NCI-H187 treated with DMSO at 0.1 percent for 48 hours (cell line): ENCODE measurements around the gene DNAI4.
"Not testable (repeated sequence)": the region's sequence is repeated elsewhere in the genome, so short reads cannot be mapped to it uniquely, and the experiment has no call there.

Source experiments
- DNase-seq: peaks from one replicate; lab custom pipeline; 2025; lab: John Stamatoyannopoulos, UW

Gene DNAI4

DNA sequence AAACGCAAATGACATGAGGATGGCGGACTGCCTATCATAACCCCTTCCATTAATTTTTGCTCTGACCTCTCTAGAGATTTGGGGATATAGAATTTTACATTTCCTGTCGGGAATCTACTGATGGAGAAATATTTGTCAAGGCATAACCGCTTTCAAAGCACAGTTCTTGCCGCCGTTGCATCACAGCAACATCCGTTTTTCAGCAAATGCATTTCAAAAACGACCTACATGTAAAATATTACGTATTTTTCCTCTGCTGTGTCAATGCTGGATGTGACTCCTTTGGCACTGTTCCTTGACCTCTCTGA is 5.0 kb upstream of the DNAI4 start:
- DNase-seq = no peak

DNA sequence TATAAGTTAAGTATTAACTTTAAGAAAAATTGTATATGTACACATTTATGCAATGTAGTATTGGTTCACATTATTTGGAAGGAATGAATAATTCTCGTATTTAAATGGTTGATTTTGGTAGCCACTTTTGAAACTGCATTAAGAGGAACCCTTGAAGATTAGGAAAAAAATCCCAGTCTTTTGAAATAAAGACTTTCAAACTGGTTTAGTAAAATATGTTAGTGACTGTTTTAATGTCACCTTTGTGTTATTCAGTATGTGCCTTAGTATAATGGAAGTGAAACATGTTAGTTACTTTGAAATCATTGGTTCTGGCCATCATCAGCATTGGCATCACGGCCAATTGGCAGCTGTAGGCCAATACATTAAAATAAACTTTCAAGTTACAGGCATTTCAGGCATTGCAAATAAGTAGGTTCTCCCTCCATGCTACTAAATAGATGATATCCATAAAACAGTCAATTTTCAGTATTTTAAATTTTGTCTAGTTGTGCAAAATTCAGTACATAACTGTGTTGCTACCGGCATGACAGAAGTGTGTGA is 4.6 kb upstream of the DNAI4 start:
- no peak for DNase-seq

DNA sequence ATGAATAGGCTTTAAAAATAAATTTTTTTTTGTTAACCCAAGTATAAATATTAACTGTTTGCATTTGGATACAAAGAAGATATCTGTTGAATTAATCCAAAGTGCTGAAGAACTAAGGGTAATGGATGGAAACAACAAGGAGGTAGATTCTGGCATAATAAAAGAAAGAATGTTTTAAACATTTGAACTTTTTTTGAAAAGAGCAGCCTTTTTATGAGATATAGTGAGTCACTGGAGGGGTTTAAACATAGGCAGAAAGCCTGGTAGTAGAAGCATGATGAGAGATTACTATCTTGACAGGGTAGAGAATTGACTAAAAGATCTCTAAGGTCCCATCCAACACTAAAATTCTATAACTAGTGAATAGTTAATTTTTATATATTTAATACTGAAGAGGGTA is 2.9 kb upstream of the DNAI4 start:
- no peak for DNase-seq

DNA sequence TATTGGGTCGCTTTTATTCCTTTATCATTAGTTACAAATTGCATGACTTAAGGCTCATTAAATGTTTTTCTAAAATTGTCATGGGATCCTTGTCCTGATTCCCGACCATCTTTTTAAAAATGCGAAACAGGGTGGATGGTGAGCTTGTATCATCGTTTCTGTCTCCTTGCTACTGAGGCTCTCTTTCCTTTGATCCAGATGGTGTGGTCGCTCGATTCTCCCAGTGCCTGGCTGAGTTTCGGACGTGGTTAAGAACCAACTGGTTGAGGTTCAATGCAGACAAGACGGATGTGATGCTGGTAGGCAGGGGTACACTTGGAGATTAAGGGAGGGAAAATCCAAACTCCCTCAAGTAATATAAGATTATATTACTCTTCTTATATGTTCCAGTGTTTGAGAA is 1.3 kb upstream of the DNAI4 start:
- DNase-seq = no peak

DNA sequence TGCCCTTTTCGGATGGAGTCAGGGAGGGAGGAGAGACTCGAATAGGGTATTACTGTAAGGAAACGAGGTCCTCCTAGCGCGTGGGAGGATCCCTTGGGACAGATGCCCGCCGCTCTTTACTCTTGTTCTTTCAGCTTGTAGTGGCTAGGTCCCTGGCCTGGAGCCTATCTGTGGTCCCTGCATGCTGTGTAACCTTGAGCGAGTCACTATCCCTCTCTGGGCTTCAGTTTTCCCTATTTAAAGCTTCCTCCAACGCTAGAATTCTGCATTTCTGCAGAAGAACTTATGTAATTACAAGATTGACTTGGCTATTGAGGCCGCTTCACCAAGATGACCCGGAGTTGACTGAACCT is 878 bp upstream of the DNAI4 start:
- DNase-seq = no peak

DNA sequence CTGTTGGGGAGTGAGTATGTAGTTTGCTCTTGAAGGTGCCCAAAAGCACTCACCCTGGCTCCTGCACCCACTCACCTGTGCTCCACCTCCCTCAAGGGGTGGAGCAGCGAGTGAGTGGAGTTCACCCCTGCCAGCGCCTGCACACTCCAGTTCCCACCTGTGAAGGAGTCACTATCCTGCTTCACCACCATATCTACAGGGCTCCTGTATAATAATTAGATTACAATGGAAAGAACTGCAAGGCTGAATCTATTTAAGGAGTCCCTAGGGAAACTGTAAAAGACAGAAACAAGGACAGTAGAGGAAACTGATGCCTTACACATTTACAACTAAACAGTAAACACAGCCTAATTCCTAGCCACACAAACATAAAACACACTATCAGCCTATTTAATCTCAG is 4.1 kb downstream of the DNAI4 start:
- DNase-seq = no peak

DNA sequence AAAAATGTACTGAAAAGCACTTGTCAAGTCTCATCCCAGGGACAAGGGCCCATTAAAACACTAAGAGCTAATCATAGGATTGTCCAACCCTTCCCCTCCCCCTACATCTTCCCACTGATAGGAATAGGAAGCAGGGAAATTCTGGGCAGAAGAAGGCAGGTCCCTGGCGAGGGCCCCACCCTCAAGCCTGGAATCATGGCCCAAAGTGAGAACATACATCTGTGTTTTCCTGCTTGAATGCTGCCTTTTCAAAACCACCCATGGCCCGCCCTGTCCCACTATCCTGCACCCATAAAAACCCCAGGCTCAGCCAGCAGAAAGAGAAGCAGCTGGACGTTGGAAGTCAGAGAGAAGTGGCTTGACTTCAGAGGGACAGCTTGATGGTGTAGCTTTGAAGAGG is 4.8 kb downstream of the DNAI4 start:
- no peak for DNase-seq

DNA sequence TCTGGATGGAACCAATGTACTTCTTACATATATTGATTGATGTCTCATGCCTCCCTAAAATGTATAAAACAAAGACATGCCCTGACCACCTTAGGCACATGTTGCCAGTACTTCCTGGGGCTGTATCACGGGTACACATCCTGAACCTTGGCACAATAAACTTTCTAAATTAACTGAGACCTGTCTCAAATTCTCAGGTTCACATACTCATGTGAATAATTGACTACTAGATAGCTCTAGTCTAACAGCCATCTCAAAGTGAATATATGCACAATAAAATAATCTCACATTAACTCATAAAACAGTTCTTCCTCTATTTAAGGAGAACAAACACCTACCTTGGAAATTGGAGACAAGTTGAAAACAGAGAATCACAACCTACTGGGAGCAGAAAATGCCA is 5.6 kb downstream of the DNAI4 start:
- no peak for DNase-seq

DNA sequence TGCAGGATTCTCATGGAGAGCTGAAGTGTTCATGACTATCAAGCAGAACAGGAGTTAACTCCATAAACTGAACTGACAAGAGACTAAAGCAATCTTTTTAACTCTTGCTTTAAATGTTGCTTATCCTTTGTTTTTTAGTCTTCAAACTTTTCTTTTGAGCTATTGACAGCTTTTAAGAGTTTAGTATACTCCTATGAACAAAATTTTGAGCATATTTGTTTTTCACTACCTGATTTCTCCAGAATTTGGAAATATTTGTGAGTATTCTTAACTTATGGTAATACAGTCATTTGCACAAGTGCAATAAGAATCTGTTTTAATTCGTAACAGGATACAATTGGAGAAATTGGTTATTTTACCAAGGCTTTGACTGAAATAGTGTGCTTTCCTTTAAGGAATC is 7.2 kb downstream of the DNAI4 start:
- no peak for DNase-seq

DNA sequence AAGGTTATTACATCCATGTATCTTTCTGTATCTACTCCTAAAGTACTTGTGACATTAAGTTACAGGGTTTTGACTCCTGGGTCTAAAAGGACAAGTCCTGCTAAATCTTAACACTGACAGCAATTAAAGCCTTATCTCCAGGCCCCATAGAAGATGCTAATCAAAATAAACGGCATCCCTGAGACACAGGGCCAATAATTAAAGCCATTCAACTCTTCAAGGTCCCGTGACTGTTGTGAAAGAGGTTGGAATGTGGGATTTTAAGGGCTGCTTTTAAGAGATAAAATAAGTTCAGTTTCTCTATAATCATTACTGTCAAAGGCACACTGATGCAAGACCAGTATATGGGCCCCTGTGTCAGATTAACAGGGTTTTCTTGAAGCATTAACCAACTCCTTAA is 8.3 kb downstream of the DNAI4 start:
- DNase-seq = no peak

DNA sequence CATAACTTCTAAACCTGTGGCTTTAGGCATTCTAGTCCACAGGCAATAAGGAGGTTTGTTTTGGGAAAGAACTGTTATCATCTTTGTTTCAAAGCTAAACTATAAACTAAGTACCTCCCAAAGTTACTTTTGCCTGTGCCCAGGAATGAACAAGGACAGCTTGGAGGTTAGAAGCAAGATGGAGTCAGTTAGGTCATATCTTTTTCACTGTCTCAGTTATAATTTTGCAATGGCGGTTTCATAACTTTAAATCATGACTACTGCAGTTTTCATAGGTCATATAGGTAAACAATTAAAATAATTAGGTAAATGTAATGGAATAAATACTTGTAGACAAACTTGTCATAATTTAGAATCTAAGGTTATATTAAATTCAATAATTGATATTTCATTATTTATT is 9.5 kb downstream of the DNAI4 start:
- not testable (repeated sequence) for DNase-seq

DNA sequence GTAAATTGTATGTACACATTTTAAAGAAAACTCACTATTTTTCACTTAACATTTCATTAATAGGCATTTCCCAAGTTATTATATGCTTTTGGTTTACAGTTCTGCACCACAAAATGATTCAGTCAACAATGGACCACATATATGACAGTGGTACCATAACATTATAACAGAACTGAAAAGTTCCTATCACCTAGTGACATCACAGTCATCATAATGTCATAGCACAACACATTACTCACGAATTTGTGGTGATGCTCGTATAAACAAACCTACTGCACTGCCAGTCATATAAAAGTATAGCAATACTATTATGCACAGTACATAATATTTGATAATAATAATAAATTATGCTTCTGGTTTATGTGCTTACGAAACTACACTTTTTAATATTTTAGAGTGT is 30.9 kb downstream of the DNAI4 start:
- DNase-seq = no peak

DNA sequence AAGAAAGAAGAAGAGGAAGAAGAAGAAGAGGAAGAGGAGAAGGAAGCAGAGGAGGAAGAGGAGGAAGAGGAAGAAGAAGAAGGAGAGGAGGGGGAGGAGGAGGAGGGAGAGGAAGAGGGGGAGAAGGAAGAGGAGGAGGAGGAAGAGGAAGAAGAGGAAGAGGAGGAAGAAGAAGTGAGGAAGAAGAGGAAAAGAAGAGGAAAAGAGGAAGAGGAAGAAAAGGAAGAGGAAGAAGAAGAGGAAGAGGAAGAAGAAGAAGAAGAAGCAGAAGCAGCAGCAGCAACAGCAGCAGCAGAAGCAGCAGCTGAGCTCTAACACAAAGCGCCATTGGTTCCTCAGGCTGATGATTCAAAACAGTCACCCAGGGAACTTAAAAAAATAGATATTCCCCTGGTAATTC is 34.0 kb downstream of the DNAI4 start:
- DNase-seq = no peak

DNA sequence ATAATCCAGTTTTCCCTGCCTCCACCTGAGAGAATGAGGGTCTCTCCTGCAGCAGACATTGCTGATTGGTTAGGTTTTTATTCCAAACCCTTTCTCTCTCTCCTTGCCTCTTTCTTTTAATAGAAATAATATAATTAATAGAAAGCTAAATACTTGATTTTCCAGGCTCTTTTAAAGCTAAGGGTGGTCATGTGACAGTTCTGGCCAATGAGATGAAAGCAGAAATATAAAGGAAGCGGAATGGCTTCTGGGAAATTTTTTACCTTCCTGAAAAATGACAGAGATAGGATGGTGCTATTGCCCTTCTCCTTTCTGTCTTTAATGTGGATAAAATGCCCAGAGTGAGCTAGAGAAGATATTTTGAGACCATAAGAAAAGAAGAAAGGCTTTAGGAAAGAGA is 35.6 kb downstream of the DNAI4 start:
- no peak for DNase-seq

DNA sequence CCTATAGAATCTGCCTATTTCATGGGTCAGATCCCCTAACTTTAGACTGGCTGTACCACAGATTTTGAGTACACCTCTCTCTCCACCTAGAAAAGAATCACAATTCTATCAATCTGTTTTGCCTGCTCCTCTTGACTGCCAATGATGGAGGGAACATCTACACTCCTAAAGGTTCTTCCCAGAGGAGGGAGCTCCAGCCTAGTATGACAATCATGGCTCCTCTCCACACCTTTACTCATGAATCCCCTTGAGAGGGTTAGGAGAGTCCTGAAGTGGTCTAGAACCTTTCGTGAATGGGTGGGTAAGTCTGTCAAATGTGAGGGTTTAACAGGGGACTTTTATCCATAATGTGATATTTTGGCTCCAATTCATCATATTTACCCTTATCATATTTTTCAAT is 48.0 kb downstream of the DNAI4 start:
- no peak for DNase-seq

DNA sequence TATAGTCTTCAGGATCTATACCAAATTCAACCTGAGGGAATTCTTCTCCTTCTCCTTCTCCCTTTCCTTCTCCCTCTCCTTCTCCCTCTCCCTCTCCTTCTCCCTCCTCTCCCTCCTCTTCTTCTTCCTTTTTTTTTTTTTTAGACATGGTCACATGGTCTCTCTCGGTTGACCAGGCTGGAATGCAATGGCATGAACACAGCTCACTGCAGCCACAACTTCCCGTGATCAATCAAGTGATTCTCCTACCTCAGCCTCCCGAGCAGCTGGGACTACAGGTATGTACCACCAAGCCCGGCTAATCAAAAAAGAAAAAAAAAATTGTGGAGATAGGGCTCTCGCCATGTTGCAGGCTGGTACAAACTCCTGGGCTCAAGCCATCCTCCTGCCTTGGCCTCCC is 51.5 kb downstream of the DNAI4 start:
- no peak for DNase-seq

DNA sequence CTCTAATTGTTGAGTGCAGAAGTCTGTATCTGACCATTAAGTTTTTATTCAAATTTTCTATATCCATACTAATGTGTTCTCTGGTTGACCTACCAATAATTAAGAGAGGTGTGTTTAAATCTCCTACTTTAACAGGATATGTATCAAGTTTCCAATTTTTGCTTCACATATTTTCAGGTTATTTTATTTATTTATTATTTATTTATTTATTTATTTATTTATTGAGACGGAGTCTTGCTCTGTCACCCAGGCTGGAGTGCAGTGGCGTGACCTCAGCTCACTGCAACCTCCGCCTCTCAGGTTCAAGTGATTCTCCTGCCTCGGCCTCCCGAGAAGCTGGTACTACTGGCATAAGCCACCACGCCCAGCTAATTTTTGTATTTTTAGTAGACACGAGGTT is 52.6 kb downstream of the DNAI4 start:
- not testable (repeated sequence) for DNase-seq

DNA sequence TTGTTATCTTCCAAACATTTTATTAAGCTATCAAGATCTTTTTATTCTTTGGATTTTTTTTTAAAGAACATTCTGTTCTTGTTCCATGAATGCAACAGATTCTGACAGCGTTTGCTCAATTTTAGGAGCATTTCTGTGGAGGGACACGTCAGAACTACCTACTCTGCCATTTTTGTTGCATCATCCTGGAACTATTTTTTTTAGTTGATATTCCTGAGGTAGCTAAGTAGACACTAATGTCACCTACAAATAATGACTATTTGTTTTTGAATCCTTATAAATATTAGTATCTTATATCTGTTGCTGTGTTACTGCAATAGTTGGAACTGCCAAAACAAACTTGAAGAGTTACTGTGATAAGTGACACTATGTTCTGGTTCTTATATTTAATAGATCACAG is 57.2 kb downstream of the DNAI4 start:
- no peak for DNase-seq

DNA sequence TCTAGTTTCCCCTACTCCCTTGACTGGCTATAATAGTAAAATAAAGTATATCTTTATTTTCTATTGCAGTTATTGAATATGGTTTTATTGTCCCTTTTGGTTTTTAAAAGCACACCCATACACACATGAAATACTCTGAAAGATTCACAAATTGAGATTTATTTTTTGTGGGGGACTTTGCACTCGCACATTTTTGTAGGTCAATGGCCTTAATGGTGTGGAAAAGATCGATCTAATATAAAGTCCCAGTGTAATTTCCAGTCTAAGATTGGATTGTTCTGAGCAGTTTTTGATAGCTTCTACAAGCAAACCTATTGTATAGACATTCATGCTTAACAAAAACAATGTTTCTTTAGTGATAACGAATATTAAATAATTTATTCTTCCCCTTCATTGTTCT is 64.1 kb downstream of the DNAI4 start:
- no peak for DNase-seq

DNA sequence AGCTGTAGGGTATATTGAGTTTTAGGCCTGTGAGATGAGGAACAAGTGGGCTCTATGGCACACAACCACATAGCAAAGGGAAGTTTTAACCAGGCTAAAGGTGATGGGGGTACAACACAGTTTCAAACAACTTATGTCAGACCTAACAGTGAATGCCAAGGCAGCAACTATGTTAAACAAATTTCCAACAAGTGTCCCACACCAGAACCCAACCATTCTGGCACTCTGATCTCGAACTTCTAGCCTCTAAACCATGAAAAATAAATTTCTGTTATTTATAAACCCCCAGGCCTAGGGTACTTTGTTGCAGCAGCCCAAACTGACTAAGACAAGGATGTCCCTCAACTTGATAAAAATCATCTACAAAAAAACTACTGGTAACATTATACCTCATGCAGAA is 71.3 kb downstream of the DNAI4 start:
- no peak for DNase-seq

DNA sequence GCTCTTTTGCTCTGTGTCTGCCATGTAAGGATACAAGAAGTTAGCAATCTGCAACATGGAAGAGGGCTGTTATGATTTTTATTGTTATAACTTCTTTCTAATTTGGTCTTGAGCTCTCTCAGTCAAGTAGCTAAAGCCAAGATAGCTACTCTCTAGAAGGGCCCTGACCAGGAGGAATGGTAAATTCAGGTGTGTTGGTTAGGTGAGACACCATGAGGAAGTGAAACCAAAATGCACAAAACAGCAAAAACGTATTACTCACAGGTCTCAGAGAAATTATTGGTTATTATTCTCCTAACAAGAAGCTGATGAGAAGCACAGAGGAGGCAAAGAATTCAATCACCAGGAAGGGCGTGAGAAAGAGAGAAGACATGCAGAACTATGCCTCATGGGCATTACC is 71.8 kb downstream of the DNAI4 start:
- DNase-seq = no peak

DNA sequence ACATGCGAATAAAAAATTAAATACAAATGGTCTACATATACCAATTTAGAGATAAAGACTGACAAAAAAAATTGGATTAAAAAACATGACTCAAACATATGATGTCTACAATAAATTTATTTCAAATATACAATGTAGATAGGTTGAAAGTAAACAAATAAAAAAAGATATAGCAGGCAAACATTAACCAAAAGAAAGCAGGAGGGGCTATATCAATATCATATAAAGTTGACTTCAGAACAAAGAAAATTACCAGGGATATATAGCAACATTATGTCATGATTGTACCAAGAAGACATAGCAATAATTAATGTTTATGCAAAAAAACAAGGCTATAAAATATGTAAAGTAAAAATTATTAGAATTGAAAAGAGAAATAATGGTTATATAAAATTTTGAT is 73.7 kb downstream of the DNAI4 start:
- no peak for DNase-seq

DNA sequence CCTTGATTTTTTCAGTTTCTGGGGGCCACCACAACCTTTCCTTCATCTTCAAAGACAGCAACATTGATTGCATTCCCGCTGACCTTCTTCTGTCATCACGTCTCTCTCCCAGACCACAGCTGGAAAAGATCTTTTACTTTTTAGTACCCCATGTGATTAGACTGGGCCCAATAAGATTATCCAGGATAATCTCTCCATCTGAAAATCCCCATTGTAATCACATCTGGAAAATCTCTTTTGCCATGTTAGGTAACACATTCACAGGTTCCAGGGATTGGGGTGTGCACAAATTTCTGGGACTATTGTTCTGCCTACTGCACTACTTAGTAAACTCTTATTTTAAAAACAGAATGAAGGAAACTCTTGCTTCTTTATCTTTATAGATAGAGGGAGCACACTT is 76.5 kb downstream of the DNAI4 start:
- no peak for DNase-seq

DNA sequence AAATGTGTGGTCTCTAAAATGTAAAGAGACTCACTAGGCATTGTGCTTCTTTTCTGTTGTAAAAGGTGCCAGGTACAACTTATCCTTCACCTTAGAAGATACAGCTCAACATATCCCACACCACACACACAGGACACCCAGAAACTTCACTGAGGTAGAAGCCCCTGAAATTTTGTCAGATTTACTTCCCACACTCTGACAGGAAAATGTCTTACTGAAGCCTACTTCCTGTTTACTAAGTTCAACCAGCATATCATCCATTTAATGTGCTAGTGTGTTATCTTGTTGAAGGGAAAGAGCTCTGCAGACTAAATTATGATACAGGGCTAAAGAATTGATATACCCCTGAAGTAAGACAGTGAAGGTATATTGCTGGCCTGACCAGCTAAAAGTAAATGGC is 83.7 kb downstream of the DNAI4 start:
- DNase-seq = no peak

DNA sequence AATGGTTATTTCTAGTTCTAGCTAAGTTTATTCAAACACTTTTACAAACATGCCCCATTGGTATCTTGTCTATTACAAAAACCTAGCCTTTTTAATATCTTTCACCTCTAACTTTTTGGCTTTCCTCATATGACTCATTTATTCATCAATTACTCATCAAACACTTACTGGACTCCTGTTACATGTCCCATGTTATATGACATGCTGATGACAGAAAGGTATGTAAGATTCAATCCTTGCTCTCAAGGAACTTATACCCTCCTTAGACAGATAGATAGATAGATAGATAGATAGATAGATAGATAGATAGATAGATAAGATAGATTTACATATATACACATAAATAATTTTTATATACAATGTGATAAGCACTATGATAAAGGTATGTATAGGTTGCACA is 89.7 kb downstream of the DNAI4 start:
- DNase-seq = no peak
